ENCODE results near the gene DMAP1.

DNA sequence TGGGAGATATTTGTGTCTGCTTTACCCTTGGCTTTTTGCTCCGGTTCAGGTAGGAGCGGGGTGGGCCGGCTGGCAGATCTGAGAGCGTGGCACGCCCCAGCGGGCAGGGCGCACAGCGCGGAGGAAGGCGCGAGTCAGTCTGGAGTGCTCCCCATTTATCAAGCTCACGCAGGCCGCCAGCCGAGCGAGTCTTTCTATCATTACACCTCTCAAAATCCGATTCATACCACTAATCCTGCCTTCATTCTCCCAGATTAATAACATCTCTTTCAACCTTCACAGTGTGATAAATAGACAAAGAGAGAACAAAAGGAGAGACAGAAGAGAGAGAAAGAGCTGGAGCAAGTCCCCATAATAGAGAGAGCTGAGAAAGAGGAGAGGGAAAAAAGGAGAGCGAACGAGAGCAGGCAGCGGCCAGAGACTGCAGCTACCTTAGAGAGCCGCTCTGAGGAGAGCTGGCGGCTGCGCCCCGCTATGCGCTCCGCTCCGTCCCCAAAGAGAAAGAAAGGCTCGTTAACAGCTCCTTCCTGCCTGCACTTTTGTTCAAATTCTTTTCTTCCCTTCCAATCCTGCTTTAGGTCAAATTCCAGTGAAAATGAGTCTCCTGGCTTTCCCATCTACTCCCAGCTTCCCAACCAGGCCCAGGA lies 48.0 kb downstream of the DMAP1 start:
- TF ChIP-seq CTCF (conservative IDR thresholded peaks at IDR 0.05; ENCODE audit: low read depth, low read length) (no peak), EZH2 (IDR thresholded peaks at IDR 0.05; ENCODE audit: borderline replicate concordance, low read depth, low read length, poor library complexity, severe bottlenecking) (no peak)

Measured in A673 (cell line).